Esophagus muscularis mucosa (tissue), 4 donors: Measurements from ENCODE around the gene DPP7. TPM values are rescaled to one million over a fixed set of nuclear protein-coding genes. Genes with fewer than 3 reads are reported as not detected.

Experiments
- DNase-seq: peaks from one replicate; pipeline ENCODE4 v3.0.0-alpha.2; 2017; ENCODE audit errors: extremely low spot score
- H3K27ac ChIP-seq, 4 donors: fragments of 200-600 bp; sonication (generic); replicated peaks in 1 of 4; 1 replicate in 3 of 4; 2 replicates in 1 of 4; pipeline ENCODE4 v1.5.1; 2016 to 2019; ENCODE audit warnings: mild to moderate bottlenecking in 1 of 4
- H3K27me3 ChIP-seq, 4 donors: fragments of 200-600 bp; sonication (generic); one replicate each; pipeline versions ENCODE4 v1.5.1 to v1.6.0; 2016 to 2019
- H3K36me3 ChIP-seq, 4 donors: fragments of 200-600 bp; sonication (generic); one replicate each; pipeline ENCODE4 v1.5.1; 2016 to 2019
- H3K4me1 ChIP-seq, 4 donors: fragments of 200-600 bp; sonication (generic); one replicate each; pipeline ENCODE4 v1.5.1; 2016 to 2019
- H3K4me3 ChIP-seq, 4 donors: fragments of 200-600 bp; sonication (generic); 1 replicate in 2 of 4; 2 replicates in 2 of 4; pipeline ENCODE4 v1.5.1; 2016 to 2019; ENCODE audit warnings: mild to moderate bottlenecking in 4 of 4, moderate library complexity in 1 of 4
- H3K9me3 ChIP-seq, 4 donors: fragments of 200-600 bp; sonication (generic); 1 replicate in 3 of 4; 2 replicates in 1 of 4; pipeline ENCODE4 v1.5.1; 2016 to 2019
- CTCF ChIP-seq, 3 experiments: fragments of 200-600 bp in 2 of 3; fragments of 450-650 bp in 1 of 3; sonication (generic) in 2 of 3; IDR thresholded peaks; one replicate each; pipeline ENCODE4 v1.5.1; 2017 to 2019; ENCODE audit warnings: antibody characterized with exemption in 3 of 3, mild to moderate bottlenecking in 2 of 3, moderate library complexity in 1 of 3
- EP300 ChIP-seq: sonication (generic); formaldehyde crosslinking; IDR thresholded peaks from one replicate; pipeline ENCODE4 v1.6.1; 2017; ENCODE audit warnings: antibody characterized with exemption
- POLR2A ChIP-seq: fragments of 450-650 bp; IDR thresholded peaks from one replicate; pipeline ENCODE4 v1.6.1; 2017; ENCODE audit warnings: antibody characterized with exemption, moderate library complexity, mild to moderate bottlenecking, low read depth
- POLR2AphosphoS5 ChIP-seq, 2 donors: sonication (generic); formaldehyde crosslinking; IDR thresholded peaks; one replicate each; pipeline ENCODE4 v1.6.1; 2017; ENCODE audit warnings: antibody characterized with exemption in 2 of 2
- WGBS: methylation state at CpG from one replicate; pipeline ENCODE4 v1.1.5; 2018; 5-methylcytosine and 5-hydroxymethylcytosine counted together
- intact Hi-C: fragments of 100-400 bp; cut with DNase I; formaldehyde crosslinking; loops from one replicate; pipeline ENCODE4 v1.15.1; 2023
- total RNA-seq, 4 donors: library from RNA; depleted of rRNA; stranded (reverse); fragments of >200 nt; gene quantifications; one replicate each; pipeline versions ENCODE4 v1.1.0 to v1.2.1, GENCODE V29; 2016

The DPP7 gene
- total RNA-seq, 4 donors from 2014 or later: 90.1 to 121 (median 104) TPM

GRCh38 chr9:137106662-137107250 is 7.8 kb downstream of the DPP7 start:
- no peak for TF ChIP-seq POLR2AphosphoS5 (IDR thresholded peaks at IDR 0.05)
- no peak for TF ChIP-seq EP300
- no peak for TF ChIP-seq CTCF (IDR thresholded peaks at IDR 0.05)
- TF ChIP-seq POLR2A: no peak
- no peaks in the 10 kb centered on the region for H3K9me3 ChIP-seq
- H3K27ac ChIP-seq: no peak overlapping the region
- intact Hi-C loops: no loop called here
- H3K4me3 ChIP-seq: no peak overlapping the region
- H3K27me3 ChIP-seq: no peaks in the 10 kb centered on the region
- peaks cover 45 to 100% (median 100%) of the 10 kb centered on the region in 4 donors for H3K36me3 ChIP-seq
- 92% methylated on average over 20 of the region's 27 CpGs for WGBS
- no peaks in the 10 kb centered on the region for H3K4me1 ChIP-seq
- no peak for DNase-seq

DNA sequence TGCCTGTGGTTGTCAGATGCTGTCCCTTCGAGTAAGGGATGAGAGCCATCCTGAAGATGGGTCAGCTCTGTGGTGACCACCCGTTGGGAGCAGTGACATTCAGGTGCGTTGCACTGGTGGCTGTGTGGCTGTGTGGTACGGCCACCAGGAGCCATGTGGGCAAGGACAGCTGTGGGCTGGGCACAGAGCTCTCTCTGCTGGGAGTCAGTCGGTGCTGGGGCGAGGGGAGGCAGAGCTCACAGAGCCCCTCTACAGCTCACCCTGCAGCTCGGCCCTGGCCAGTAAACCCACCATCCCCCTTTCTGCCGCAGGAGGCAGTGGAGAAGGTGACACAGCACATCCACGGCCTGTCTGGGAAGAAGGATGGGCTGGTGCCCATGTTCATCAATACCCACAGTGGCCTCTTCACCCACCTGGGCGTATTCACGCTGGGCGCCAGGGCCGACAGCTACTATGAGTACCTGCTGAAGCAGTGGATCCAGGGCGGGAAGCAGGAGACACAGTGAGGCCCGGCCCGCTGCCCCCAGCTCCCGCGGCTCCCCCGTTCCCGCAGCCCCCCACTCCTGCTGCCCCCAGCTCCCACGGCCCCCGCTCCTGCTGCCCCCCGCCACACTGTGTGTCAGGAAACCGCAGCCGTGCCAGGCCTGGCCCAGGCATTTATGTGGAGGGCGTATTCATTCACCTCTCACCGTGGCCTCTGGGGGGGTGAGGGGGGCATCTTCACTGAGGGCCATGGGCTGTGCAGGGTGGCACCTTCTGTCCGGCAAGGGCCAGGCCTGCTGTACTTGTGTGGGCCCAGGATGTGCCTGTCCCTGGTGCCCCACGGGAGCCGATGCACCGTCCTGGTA is 8.5 kb downstream of the DPP7 start:
- intact Hi-C loops: no loop called here
- Histone ChIP-seq H3K27me3 (no peaks in the 10 kb centered on the region), H3K36me3 (peaks cover 50 to 100% (median 100%) of the 10 kb centered on the region in 4 donors), H3K27ac (no peak overlapping the region), H3K4me1 (no peaks in the 10 kb centered on the region), H3K4me3 (no peak overlapping the region), H3K9me3 (no peaks in the 10 kb centered on the region)
- 93% methylated on average over 24 of the region's 31 CpGs for WGBS
- no peak for DNase-seq
- TF ChIP-seq CTCF (IDR thresholded peaks at IDR 0.05) (no peak), EP300 (no peak), POLR2AphosphoS5 (IDR thresholded peaks at IDR 0.05) (no peak), POLR2A (no peak)

GRCh38 chr9:137103206-137103999 is 11.1 kb downstream of the DPP7 start:
- Histone ChIP-seq H3K9me3 (no peaks in the 10 kb centered on the region), H3K36me3 (peaks cover 58 to 99% (median 98%) of the 10 kb centered on the region in 4 donors), H3K27ac (no peak overlapping the region), H3K27me3 (no peaks in the 10 kb centered on the region), H3K4me3 (no peak overlapping the region), H3K4me1 (no peaks in the 10 kb centered on the region)
- DNase-seq: no peak
- WGBS: 91% methylated on average over 37 of the region's 37 CpGs
- intact Hi-C loops: no loop called here
- no peak for TF ChIP-seq CTCF (IDR thresholded peaks at IDR 0.05)

DNA sequence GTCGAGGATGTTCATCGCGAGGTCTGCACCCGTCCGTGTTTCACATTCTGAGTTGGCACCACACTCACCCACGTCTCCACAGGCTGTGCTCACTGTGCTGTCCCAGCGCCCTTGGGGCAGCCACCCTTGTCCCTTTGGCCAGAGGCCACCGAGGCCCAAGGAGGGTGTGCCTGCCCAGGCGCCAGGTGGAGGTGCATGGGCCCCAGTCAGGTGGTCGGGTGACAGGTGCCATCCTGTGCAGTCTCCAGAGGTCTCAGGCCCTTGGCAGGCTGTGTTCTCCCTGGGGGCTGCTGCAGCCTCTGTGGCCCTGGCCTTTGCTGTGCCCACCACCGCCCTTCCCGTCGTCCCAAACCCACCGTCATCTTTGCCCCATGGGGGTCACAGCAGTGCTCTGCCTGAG is 15.3 kb downstream of the DPP7 start:
- Histone ChIP-seq H3K27me3 (no peaks in the 10 kb centered on the region), H3K27ac (no peak overlapping the region), H3K4me3 (no peak overlapping the region), H3K9me3 (no peaks in the 10 kb centered on the region), H3K36me3 (peaks cover 53 to 95% (median 92%) of the 10 kb centered on the region in 4 donors), H3K4me1 (no peaks in the 10 kb centered on the region)
- 92% methylated on average over 14 of the region's 14 CpGs for WGBS
- no peak for TF ChIP-seq CTCF (IDR thresholded peaks at IDR 0.05)
- no peak for TF ChIP-seq POLR2AphosphoS5 (IDR thresholded peaks at IDR 0.05)
- TF ChIP-seq EP300: no peak
- TF ChIP-seq POLR2A: no peak
- DNase-seq: no peak
- intact Hi-C loops: no loop called here
